Stimulated activated CD4-positive, alpha-beta T cell treated with anti-CD3 and anti-CD28 coated beads, Interleukin-4, amount 100 ng/mL, for 4 hours (primary cell): ENCODE data around the gene MRGPRD.

Experiments
- DNase-seq, 2 experiments: peaks; one replicate each; pipeline ENCODE4 v3.0.0-alpha.2; 2020

The MRGPRD gene

GRCh38 chr11:68966894-68967780, 13.6 kb downstream of the MRGPRD start:
- no peak for DNase-seq

GRCh38 chr11:68965901-68966853, 14.6 kb downstream of the MRGPRD start:
- DNase-seq, result no peak

GRCh38 chr11:68963779-68964178, 17.0 kb downstream of the MRGPRD start:
- DNase-seq, result no peak

GRCh38 chr11:68962527-68963250, 18.1 kb downstream of the MRGPRD start:
- no peak for DNase-seq

- no peak for DNase-seq
Observed at GRCh38 chr11:68961245-68961644, 19.5 kb downstream of the MRGPRD start.

GRCh38 chr11:68960294-68961071, 20.3 kb downstream of the MRGPRD start:
- no peak for DNase-seq

GRCh38 chr11:68959465-68960293, 21.1 kb downstream of the MRGPRD start:
- DNase-seq, result no peak

- DNase-seq, result no peak
Observed at GRCh38 chr11:68958211-68958610, 22.6 kb downstream of the MRGPRD start.

GRCh38 chr11:68956547-68957254, 24.1 kb downstream of the MRGPRD start:
- DNase-seq, result no peak

- DNase-seq, result no peak
Observed at GRCh38 chr11:68956142-68956541, 24.6 kb downstream of the MRGPRD start.

GRCh38 chr11:68955607-68955958, 25.2 kb downstream of the MRGPRD start:
- no peak for DNase-seq

- DNase-seq, result no peak
Observed at GRCh38 chr11:68954836-68955606, 25.8 kb downstream of the MRGPRD start.

GRCh38 chr11:68950762-68951161, 30.0 kb downstream of the MRGPRD start:
- DNase-seq, result no peak

- DNase-seq, result no peak
Observed at GRCh38 chr11:68950270-68950669, 30.5 kb downstream of the MRGPRD start.

GRCh38 chr11:68948935-68949334, 31.9 kb downstream of the MRGPRD start:
- no peak for DNase-seq

- no peak for DNase-seq
Observed at GRCh38 chr11:68948496-68948895, 32.3 kb downstream of the MRGPRD start.

GRCh38 chr11:68947151-68947550, 33.6 kb downstream of the MRGPRD start:
- no peak for DNase-seq

- DNase-seq, result no peak
Observed at GRCh38 chr11:68946416-68947090, 34.2 kb downstream of the MRGPRD start.

GRCh38 chr11:68942751-68943271, 38.0 kb downstream of the MRGPRD start:
- no peak for DNase-seq
